ENCODE results near the gene RALGAPB.

- TF ChIP-seq CTCF (IDR thresholded peaks at IDR 0.05) (no peak), ZFX (IDR thresholded peaks at IDR 0.05; ENCODE audit: borderline replicate concordance) (no peak)
Observed at GRCh38 chr20:38548356-38549083, 75.9 kb downstream of the RALGAPB start.

Measured in 22Rv1 (cell line).